Measurements from ENCODE around the gene CERKL.

Gene CERKL

DNA sequence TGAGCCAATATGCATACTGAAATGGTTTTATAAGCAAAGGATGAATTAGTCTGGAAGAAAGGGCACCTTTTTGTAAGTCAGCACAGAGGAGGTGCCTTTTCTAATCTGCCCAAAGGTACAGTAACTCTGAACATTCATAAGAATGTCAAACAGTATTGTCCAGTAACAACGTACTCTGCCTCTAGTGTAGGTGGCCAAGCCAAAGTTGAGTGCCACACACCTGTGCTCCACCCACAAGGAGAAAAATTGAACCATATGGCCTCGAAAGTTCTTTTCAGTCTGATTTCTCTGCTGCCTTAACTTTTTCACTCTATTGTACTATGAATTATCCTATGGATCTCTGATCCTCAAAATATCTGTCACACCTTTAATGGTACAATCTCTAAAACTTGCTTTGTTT, 86.8 kb downstream of the CERKL start:
- TF ChIP-seq TEAD4 (IDR thresholded peaks at IDR 0.05), result no peak
- no peak for TF ChIP-seq YY1 (IDR thresholded peaks at IDR 0.05; ENCODE audit: low read depth)
- no peak for TF ChIP-seq NFIC (IDR thresholded peaks at IDR 0.05)
- TF ChIP-seq CEBPB (IDR thresholded peaks at IDR 0.05), result no peak
- no peak for TF ChIP-seq EGR1 (IDR thresholded peaks at IDR 0.05)
- TF ChIP-seq FOXM1 (IDR thresholded peaks at IDR 0.05; ENCODE audit: borderline replicate concordance, low read depth), result no peak
- TF ChIP-seq ZBTB7A (IDR thresholded peaks at IDR 0.05; ENCODE audit: low read depth), result no peak
- TF ChIP-seq, protein P1, sequence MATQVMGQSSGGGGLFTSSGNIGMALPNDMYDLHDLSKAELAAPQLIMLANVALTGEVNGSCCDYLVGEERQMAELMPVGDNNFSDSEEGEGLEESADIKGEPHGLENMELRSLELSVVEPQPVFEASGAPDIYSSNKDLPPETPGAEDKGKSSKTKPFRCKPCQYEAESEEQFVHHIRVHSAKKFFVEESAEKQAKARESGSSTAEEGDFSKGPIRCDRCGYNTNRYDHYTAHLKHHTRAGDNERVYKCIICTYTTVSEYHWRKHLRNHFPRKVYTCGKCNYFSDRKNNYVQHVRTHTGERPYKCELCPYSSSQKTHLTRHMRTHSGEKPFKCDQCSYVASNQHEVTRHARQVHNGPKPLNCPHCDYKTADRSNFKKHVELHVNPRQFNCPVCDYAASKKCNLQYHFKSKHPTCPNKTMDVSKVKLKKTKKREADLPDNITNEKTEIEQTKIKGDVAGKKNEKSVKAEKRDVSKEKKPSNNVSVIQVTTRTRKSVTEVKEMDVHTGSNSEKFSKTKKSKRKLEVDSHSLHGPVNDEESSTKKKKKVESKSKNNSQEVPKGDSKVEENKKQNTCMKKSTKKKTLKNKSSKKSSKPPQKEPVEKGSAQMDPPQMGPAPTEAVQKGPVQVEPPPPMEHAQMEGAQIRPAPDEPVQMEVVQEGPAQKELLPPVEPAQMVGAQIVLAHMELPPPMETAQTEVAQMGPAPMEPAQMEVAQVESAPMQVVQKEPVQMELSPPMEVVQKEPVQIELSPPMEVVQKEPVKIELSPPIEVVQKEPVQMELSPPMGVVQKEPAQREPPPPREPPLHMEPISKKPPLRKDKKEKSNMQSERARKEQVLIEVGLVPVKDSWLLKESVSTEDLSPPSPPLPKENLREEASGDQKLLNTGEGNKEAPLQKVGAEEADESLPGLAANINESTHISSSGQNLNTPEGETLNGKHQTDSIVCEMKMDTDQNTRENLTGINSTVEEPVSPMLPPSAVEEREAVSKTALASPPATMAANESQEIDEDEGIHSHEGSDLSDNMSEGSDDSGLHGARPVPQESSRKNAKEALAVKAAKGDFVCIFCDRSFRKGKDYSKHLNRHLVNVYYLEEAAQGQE (IDR thresholded peaks at IDR 0.05; ENCODE audit: low read depth), result no peak
- TF ChIP-seq TAF1 (IDR thresholded peaks at IDR 0.05; ENCODE audit: low read depth), result no peak
- TF ChIP-seq RAD21 (IDR thresholded peaks at IDR 0.05; ENCODE audit: low read depth), result no peak
- TF ChIP-seq TCF12 (IDR thresholded peaks at IDR 0.05; ENCODE audit: low read depth), result no peak
- TF ChIP-seq CREB1 (IDR thresholded peaks at IDR 0.05; ENCODE audit: low read depth), result no peak
- TF ChIP-seq, protein P2, sequence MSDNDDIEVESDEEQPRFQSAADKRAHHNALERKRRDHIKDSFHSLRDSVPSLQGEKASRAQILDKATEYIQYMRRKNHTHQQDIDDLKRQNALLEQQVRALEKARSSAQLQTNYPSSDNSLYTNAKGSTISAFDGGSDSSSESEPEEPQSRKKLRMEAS (IDR thresholded peaks at IDR 0.05), result no peak
- TF ChIP-seq, protein P3, sequence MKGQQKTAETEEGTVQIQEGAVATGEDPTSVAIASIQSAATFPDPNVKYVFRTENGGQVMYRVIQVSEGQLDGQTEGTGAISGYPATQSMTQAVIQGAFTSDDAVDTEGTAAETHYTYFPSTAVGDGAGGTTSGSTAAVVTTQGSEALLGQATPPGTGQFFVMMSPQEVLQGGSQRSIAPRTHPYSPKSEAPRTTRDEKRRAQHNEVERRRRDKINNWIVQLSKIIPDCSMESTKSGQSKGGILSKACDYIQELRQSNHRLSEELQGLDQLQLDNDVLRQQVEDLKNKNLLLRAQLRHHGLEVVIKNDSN (IDR thresholded peaks at IDR 0.05), result no peak
- TF ChIP-seq EP300 (IDR thresholded peaks at IDR 0.05; ENCODE audit: borderline replicate concordance), result no peak

DNA sequence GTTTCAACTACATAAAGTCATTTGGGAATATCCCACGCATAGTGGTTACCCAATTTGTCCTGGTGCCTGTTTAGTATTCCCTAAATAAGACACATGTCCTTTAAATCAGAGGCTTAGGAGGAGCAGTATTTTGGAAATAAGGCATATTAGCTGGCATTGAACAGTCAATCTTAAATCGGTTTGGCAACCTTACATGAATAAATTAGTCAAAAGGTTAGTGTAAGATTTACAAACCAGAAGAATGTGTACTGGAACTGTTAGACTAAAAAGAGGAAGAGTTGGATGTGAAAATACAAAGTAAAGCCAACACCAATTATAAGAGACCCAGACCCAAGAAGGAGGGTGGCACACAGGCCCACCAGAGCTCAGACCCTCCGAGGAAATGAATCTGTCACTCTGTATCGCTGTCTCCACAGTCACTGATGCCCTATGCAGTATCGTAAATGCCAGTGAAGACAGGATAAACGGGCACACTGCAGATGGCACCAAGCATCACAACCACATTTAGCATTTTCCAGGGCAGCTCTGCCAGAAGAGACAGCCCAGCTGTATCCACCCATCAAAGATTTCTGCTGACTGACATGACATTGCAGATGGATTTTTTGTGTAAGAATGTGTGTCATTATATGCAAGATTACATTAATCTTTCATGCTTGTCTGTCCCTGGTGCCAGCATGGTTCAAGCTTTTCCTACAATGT, 90.4 kb downstream of the CERKL start:
- TF ChIP-seq NFIC (IDR thresholded peaks at IDR 0.05), result no peak
- no peak for TF ChIP-seq EP300 (IDR thresholded peaks at IDR 0.05; ENCODE audit: borderline replicate concordance)
- no peak for TF ChIP-seq EGR1 (IDR thresholded peaks at IDR 0.05)
- no peak for TF ChIP-seq TAF1 (IDR thresholded peaks at IDR 0.05; ENCODE audit: low read depth)

DNA sequence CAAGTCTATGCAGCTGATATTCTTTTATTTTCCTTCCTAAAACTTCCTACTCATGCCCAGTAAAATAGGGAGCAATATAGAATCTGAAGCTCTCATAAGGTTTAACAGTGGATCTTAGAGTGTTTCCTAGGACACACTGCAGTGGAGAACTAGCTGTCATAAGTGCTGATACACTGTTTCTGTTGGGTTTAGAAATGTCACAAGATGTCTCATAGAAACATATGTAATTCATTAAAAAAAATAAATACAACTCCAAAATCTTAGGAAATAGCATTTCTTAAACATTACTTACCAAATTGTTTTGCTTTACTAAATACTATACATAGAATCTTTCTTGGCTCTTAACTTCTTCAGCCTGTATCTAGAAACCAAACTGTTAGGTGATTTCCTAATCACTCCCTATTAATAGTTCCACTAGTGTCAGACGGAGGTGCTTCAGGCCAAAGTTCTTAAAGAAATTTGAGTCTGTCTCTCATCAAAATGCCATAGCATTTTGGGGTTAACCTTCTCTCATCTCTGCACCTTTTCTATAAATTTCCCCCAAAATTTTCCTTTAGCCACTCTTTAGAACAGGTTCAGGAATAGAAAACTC, 93.7 kb downstream of the CERKL start:
- TF ChIP-seq RAD21 (IDR thresholded peaks at IDR 0.05; ENCODE audit: low read depth), result no peak
- TF ChIP-seq YY1 (IDR thresholded peaks at IDR 0.05; ENCODE audit: low read depth), result no peak
- TF ChIP-seq ZBTB7A (IDR thresholded peaks at IDR 0.05; ENCODE audit: low read depth), result no peak
- TF ChIP-seq EGR1 (IDR thresholded peaks at IDR 0.05), result no peak
- TF ChIP-seq CEBPB (IDR thresholded peaks at IDR 0.05), result no peak
- TF ChIP-seq, protein P1 (IDR thresholded peaks at IDR 0.05; ENCODE audit: low read depth), result no peak
- TF ChIP-seq CREB1 (IDR thresholded peaks at IDR 0.05; ENCODE audit: low read depth), result no peak
- TF ChIP-seq TCF12 (IDR thresholded peaks at IDR 0.05; ENCODE audit: low read depth), result no peak
- TF ChIP-seq, protein P3 (IDR thresholded peaks at IDR 0.05), result no peak
- TF ChIP-seq, protein P2 (IDR thresholded peaks at IDR 0.05), result no peak
- no peak for TF ChIP-seq NFIC (IDR thresholded peaks at IDR 0.05)
- TF ChIP-seq TAF1 (IDR thresholded peaks at IDR 0.05; ENCODE audit: low read depth), result no peak
- no peak for TF ChIP-seq FOXM1 (IDR thresholded peaks at IDR 0.05; ENCODE audit: borderline replicate concordance, low read depth)
- no peak for TF ChIP-seq TEAD4 (IDR thresholded peaks at IDR 0.05)
- no peak for TF ChIP-seq EP300 (IDR thresholded peaks at IDR 0.05; ENCODE audit: borderline replicate concordance)

DNA sequence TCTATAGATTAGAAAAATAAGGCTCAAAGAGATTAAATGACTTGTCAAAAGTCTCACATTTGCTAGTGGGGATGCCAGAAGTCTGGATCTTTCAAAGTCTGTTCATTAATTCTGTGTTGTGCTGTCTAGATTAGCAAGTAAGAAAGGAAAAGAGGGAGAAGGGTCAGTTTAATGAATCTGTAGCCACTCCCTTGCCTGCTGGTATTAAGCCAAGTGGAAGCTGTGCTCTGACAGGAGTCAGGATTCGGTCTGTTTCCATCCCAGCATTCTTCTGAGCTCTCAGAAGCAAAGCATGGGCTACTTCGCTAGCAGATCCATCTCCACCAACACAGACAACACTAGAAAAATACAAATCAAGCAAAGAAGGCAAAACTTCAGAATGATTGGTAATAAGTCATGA, 98.5 kb downstream of the CERKL start:
- TF ChIP-seq ZBTB7A (IDR thresholded peaks at IDR 0.05; ENCODE audit: low read depth) (no peak), CEBPB (IDR thresholded peaks at IDR 0.05) (no peak), NFIC (IDR thresholded peaks at IDR 0.05) (no peak), EGR1 (IDR thresholded peaks at IDR 0.05) (no peak), TEAD4 (IDR thresholded peaks at IDR 0.05) (no peak), YY1 (IDR thresholded peaks at IDR 0.05; ENCODE audit: low read depth) (no peak), TCF12 (IDR thresholded peaks at IDR 0.05; ENCODE audit: low read depth) (no peak), TAF1 (IDR thresholded peaks at IDR 0.05; ENCODE audit: low read depth) (no peak)
- TF ChIP-seq, protein P3 (IDR thresholded peaks at IDR 0.05), result no peak
- TF ChIP-seq, protein P2 (IDR thresholded peaks at IDR 0.05), result no peak
